ENCODE data around the gene MELTF. TPM values are rescaled to one million over a fixed set of nuclear protein-coding genes. Genes with fewer than 3 reads are reported as not detected.

MELTF gene
- total and polyA plus RNA-seq, 2 of the 13 experiments (the other 11 are each of a cell fraction or from before 2014, with no cell fraction given) = 3.2 to 7.5 TPM

- TF ChIP-seq, protein P1, sequence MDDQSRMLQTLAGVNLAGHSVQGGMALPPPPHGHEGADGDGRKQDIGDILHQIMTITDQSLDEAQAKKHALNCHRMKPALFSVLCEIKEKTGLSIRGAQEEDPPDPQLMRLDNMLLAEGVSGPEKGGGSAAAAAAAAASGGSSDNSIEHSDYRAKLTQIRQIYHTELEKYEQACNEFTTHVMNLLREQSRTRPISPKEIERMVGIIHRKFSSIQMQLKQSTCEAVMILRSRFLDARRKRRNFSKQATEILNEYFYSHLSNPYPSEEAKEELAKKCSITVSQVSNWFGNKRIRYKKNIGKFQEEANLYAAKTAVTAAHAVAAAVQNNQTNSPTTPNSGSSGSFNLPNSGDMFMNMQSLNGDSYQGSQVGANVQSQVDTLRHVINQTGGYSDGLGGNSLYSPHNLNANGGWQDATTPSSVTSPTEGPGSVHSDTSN (CRISPR knock-in tag; IDR thresholded peaks at IDR 0.05; ENCODE audit: borderline replicate concordance) = no peak
- TF ChIP-seq, protein P2, sequence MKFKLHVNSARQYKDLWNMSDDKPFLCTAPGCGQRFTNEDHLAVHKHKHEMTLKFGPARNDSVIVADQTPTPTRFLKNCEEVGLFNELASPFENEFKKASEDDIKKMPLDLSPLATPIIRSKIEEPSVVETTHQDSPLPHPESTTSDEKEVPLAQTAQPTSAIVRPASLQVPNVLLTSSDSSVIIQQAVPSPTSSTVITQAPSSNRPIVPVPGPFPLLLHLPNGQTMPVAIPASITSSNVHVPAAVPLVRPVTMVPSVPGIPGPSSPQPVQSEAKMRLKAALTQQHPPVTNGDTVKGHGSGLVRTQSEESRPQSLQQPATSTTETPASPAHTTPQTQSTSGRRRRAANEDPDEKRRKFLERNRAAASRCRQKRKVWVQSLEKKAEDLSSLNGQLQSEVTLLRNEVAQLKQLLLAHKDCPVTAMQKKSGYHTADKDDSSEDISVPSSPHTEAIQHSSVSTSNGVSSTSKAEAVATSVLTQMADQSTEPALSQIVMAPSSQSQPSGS (CRISPR knock-in tag; IDR thresholded peaks at IDR 0.05) = peak; percentile 29; the same call in 1 of the 2 replicates
- TF ChIP-seq, protein P3, sequence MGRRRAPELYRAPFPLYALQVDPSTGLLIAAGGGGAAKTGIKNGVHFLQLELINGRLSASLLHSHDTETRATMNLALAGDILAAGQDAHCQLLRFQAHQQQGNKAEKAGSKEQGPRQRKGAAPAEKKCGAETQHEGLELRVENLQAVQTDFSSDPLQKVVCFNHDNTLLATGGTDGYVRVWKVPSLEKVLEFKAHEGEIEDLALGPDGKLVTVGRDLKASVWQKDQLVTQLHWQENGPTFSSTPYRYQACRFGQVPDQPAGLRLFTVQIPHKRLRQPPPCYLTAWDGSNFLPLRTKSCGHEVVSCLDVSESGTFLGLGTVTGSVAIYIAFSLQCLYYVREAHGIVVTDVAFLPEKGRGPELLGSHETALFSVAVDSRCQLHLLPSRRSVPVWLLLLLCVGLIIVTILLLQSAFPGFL (CRISPR knock-in tag; IDR thresholded peaks at IDR 0.05) = no peak
- TF ChIP-seq, protein P4, sequence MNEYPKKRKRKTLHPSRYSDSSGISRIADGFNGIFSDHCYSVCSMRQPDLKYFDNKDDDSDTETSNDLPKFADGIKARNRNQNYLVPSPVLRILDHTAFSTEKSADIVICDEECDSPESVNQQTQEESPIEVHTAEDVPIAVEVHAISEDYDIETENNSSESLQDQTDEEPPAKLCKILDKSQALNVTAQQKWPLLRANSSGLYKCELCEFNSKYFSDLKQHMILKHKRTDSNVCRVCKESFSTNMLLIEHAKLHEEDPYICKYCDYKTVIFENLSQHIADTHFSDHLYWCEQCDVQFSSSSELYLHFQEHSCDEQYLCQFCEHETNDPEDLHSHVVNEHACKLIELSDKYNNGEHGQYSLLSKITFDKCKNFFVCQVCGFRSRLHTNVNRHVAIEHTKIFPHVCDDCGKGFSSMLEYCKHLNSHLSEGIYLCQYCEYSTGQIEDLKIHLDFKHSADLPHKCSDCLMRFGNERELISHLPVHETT (CRISPR knock-in tag; conservative IDR thresholded peaks at IDR 0.05) = no peak; the same call in 1 of the 2 replicates
- TF ChIP-seq SMC3 (IDR thresholded peaks at IDR 0.05; ENCODE audit: low read length) = no peak
- no peak for TF ChIP-seq PAX8 (CRISPR knock-in tag; IDR thresholded peaks at IDR 0.05; ENCODE audit: borderline replicate concordance)
- TF ChIP-seq ETV5 (CRISPR knock-in tag; IDR thresholded peaks at IDR 0.05; ENCODE audit: borderline replicate concordance) = peak; percentile 93
- TF ChIP-seq U2AF1 (optimal IDR thresholded peaks at IDR 0.05; ENCODE audit: low read depth, low read length) = no peak
- TF ChIP-seq RAD21 (CRISPR knock-in tag; IDR thresholded peaks at IDR 0.05) = no peak
- TF ChIP-seq ZNF496 (CRISPR knock-in tag; IDR thresholded peaks at IDR 0.05; ENCODE audit: insufficient replicate concordance) = no peak
- TF ChIP-seq TEAD2 (CRISPR knock-in tag; IDR thresholded peaks at IDR 0.05) = no peak
- no peak for TF ChIP-seq ZNF282 (IDR thresholded peaks at IDR 0.05; ENCODE audit: partially characterized antibody)
- TF ChIP-seq DDIT3 (CRISPR knock-in tag; IDR thresholded peaks at IDR 0.05) = no peak
- TF ChIP-seq ATAD3A (CRISPR knock-in tag; IDR thresholded peaks at IDR 0.05) = no peak
- peak; percentile 57; the same call in 1 of the 2 replicates for TF ChIP-seq MYPOP (CRISPR knock-in tag; IDR thresholded peaks at IDR 0.05)
- peak; percentile 88 for TF ChIP-seq PAXIP1 (CRISPR knock-in tag; conservative IDR thresholded peaks at IDR 0.05)
- peak; percentile 75; the same call in 1 of the 2 replicates for TF ChIP-seq SIX1 (CRISPR knock-in tag; IDR thresholded peaks at IDR 0.05; ENCODE audit: borderline replicate concordance)
These were observed 67.3 kb downstream of the MELTF start (continued) for GRCh38 chr3:196962108-196962929.

All from HepG2 (cell line).